K562 (cell line): ENCODE results near the gene ZNF124. TPM values are rescaled to one million over a fixed set of nuclear protein-coding genes. Genes with fewer than 3 reads are reported as not detected.
A peak's percentile ranks its signal among the peaks of the same experiment; 100 is the strongest.

Experiments used
- ATAC-seq: fragments of 200-7000 bp; cut with Tn5 transposase; 3 replicates; pipeline ENCODE4 v1.9.1; 2020; ENCODE audit warnings: moderate library complexity
- BruUV-seq: library from RNA; stranded (reverse); fragments of 400-500 nt; replicated peaks from 2 replicates; lab custom pipeline; 2021; lab: Mats Ljungman, UMichigan
- CTCF ChIA-PET: fragments of 300-600 bp; formaldehyde crosslinking; extraction: SDS; loops from one replicate; lab custom pipeline; 2021; ENCODE audit warnings: low intra/inter-chr PET ratio; lab: Yijun Ruan, JAX
- POLR2A ChIA-PET: fragments of 300-600, 350-650 bp; sonication (Branson Sonifier 250); formaldehyde crosslinking; extraction: SDS; loops from one replicate; lab custom pipeline; 2021; ENCODE audit warnings: antibody characterized with exemption, inconsistent platforms; lab: Yijun Ruan, JAX
- DNase-seq, 4 experiments: peaks; one replicate each; pipeline versions ENCODE4 v3.0.0 to v3.0.0-alpha.2; 2011 to 2018; ENCODE audit warnings: low spot score in 3 of 4, mixed read lengths in 3 of 4; ENCODE audit errors: extremely low read depth in 1 of 4
- FAIRE-seq: peaks from 2 replicates; lab custom pipeline; 2011; peaks lifted over from hg19 to GRCh38; lab: Jason Lieb, UNC
- H2AFZ ChIP-seq: 2 replicates; pipeline ENCODE4 v1.6.0; 2011; ENCODE audit warnings: low read depth, low read length, control low read depth, inconsistent platforms
- H3K27ac ChIP-seq: fragments of 200-600 bp; 3 replicates; pipeline ENCODE4 v1.8.0; 2011; ENCODE audit warnings: low read depth, mild to moderate bottlenecking, control low read depth, inconsistent platforms, low read length, moderate library complexity, mixed read lengths; ENCODE audit errors: extremely low read depth
- H3K27me3 ChIP-seq, 2 experiments: fragments of 300-600 bp in 1 of 2; 2 replicates in 1 of 2; 3 replicates in 1 of 2; pipeline versions ENCODE4 v1.6.0 to v1.8.0; 2011; ENCODE audit warnings: inconsistent platforms in 2 of 2, low read length in 2 of 2, mild to moderate bottlenecking in 1 of 2, mixed read lengths in 1 of 2, moderate library complexity in 1 of 2; ENCODE audit not compliant: control insufficient read depth in 2 of 2, insufficient read depth in 2 of 2
- H3K36me3 ChIP-seq: fragments of 300-600 bp; 3 replicates; pipeline ENCODE4 v1.8.0; 2011; ENCODE audit warnings: mild to moderate bottlenecking, low read length, inconsistent platforms; ENCODE audit not compliant: control insufficient read depth, insufficient read depth
- H3K4me1 ChIP-seq, 2 experiments: fragments of 200-600 bp in 1 of 2; replicated peaks in 1 of 2; 2 replicates in 1 of 2; 3 replicates in 1 of 2; pipeline versions ENCODE4 v1.5.1 to v1.8.0; 2011; ENCODE audit warnings: inconsistent platforms in 2 of 2, low read length in 2 of 2, mild to moderate bottlenecking in 1 of 2, mixed read lengths in 1 of 2, moderate library complexity in 1 of 2; ENCODE audit not compliant: control insufficient read depth in 2 of 2, insufficient read depth in 2 of 2
- H3K4me2 ChIP-seq: 2 replicates; pipeline ENCODE4 v1.6.1; 2011; ENCODE audit warnings: low read length, control low read depth, inconsistent platforms, mixed read lengths; ENCODE audit not compliant: insufficient read depth
- H3K4me3 ChIP-seq: fragments of 200-600 bp; sonication (generic), shearing (Covaris generic); 2 replicates; pipeline ENCODE4 v1.5.1; 2016; ENCODE audit warnings: control low read depth, inconsistent platforms
- H3K79me2 ChIP-seq: fragments of 200-600 bp; 3 replicates; pipeline ENCODE4 v1.8.0; 2011; ENCODE audit warnings: low read length, inconsistent platforms; ENCODE audit not compliant: control insufficient read depth, insufficient read depth
- H3K9ac ChIP-seq, 2 experiments: 2 replicates each; pipeline versions ENCODE4 v1.6.0 to v1.6.1; 2011; ENCODE audit warnings: low read depth in 2 of 2, low read length in 2 of 2, control low read depth in 1 of 2, inconsistent platforms in 1 of 2, mild to moderate bottlenecking in 1 of 2, mixed read lengths in 1 of 2; ENCODE audit not compliant: insufficient read depth in 1 of 2
- H3K9me1 ChIP-seq: one replicate; pipeline ENCODE4 v1.6.0; 2011; ENCODE audit warnings: inconsistent platforms, mild to moderate bottlenecking, low read length, moderate library complexity; ENCODE audit not compliant: control insufficient read depth, insufficient read depth
- H3K9me3 ChIP-seq: replicated peaks from 2 replicates; pipeline ENCODE4 v1.5.1; 2011; ENCODE audit warnings: low read depth, low read length, inconsistent platforms; ENCODE audit not compliant: control insufficient read depth, insufficient read depth
- H4K20me1 ChIP-seq: replicated peaks from 2 replicates; pipeline ENCODE4 v1.6.1; 2011; ENCODE audit warnings: low read length, inconsistent platforms, mixed read lengths; ENCODE audit not compliant: control insufficient read depth, insufficient read depth
- BCOR ChIP-seq: fragments of 450-650 bp; IDR thresholded peaks from 2 replicates; pipeline ENCODE4 v1.6.1; 2016
- BRD4 ChIP-seq: fragments of 200-600 bp; sonication (generic); IDR thresholded peaks from 2 replicates; pipeline ENCODE4 v1.6.1; 2017; ENCODE audit warnings: inconsistent platforms
- ESRRA ChIP-seq: fragments of 450-650 bp; IDR thresholded peaks from 2 replicates; pipeline ENCODE4 v1.6.1; 2014; ENCODE audit warnings: low read depth, mild to moderate bottlenecking, moderate library complexity, borderline replicate concordance
- KLF13 ChIP-seq: fragments of 450-650 bp; IDR thresholded peaks from 2 replicates; pipeline ENCODE4 v1.6.1; 2016; ENCODE audit warnings: missing genetic modification characterization, low read depth, mild to moderate bottlenecking, missing compliant biosample characterization, moderate library complexity, borderline replicate concordance
- RBM25 ChIP-seq: fragments of 200-400 bp; formaldehyde crosslinking; IDR thresholded peaks from 2 replicates; pipeline ENCODE4 v1.6.1; 2018; ENCODE audit warnings: low read length, low read depth, moderate library complexity; ENCODE audit not compliant: severe bottlenecking
- SMARCA5 ChIP-seq: fragments of 450-650 bp; IDR thresholded peaks from 2 replicates; pipeline ENCODE4 v1.6.1; 2016
- TRIM28 ChIP-seq: fragments of 450-650 bp; IDR thresholded peaks from 2 replicates; pipeline ENCODE4 v1.6.1; 2017
- ZNF408 ChIP-seq: fragments of 250-450 bp; sonication (Bioruptor Pico); IDR thresholded peaks from 2 replicates; pipeline ENCODE4 v1.4.0; 2020; ENCODE audit warnings: low read depth, mild to moderate bottlenecking, moderate library complexity
- WGBS: fragments of 100-300 bp; shearing (Covaris generic); methylation state at CpG from one replicate; pipeline ENCODE4 v1.1.6; 2016; ENCODE audit warnings: low coverage, mixed read lengths; ENCODE audit not compliant: insufficient coverage; ENCODE audit errors: missing lambda C conversion rate; 5-methylcytosine and 5-hydroxymethylcytosine counted together
- in situ Hi-C: fragments of 300-500 bp; cut with MboI; formaldehyde crosslinking; loops from 4 replicates; pipeline ENCODE4 v1.15.0; 2018; ENCODE audit warnings: inconsistent platforms, mixed read lengths
- intact Hi-C: fragments of 100-400 bp; cut with micrococcal nuclease; formaldehyde crosslinking; loops from 2 replicates; pipeline ENCODE4 v1.14.2; 2022
- polyA plus RNA-seq, 8 experiments: library from polyadenylated mRNA; depleted of rRNA in 4 of 8; stranded (reverse) in 5 of 8; unstranded in 3 of 8; fragments of >200 nt; fragmentation: Nextera tagmentation in 2 of 8; fragmentation: Illumina TruSeq in 1 of 8; extraction: Ambion mirVana in 2 of 8; extraction: Trizol in 1 of 8; gene quantifications; 2 replicates each; pipeline versions ENCODE4 v1.2.1 to v1.2.3, GENCODE V29; 2011 to 2014; ENCODE audit warnings: inconsistent platforms in 1 of 8, missing spikeins in 1 of 8
- total RNA-seq, 7 experiments: library from RNA; depleted of rRNA in 6 of 7; stranded (reverse); fragments of >200 nt in 6 of 7; fragmentation: Illumina TruSeq in 2 of 7; extraction: Trizol in 2 of 7; gene quantifications; 2 replicates each; pipeline versions ENCODE4 v1.2.1 to v1.2.3, GENCODE V29; 2011 to 2021; ENCODE audit warnings: low replicate concordance in 1 of 7

Gene ZNF124
- total and polyA plus RNA-seq, 9 of the 15 experiments (the other 6 are each of a cell fraction or from before 2014, with no cell fraction given): 7.6 to 71.5 (median 20.2) TPM

DNA sequence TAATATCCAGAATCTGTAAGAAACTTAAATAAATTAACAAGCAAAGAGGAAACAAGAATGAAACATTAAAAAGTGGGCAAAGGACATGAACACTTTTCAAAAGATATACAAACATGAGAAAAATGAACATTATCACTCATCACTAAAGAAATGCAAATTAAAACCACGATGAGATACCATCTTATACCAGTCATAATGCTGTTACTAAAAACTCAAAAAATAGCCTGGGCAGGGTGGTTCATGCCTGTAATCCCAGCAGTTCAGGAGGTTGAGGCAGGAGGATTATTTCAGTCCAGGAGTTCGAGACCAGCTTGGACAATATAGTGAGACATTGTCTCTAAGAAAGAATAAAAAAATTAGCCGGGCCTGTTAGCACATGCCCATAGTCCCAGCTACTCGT is 6.1 kb downstream of the ZNF124 start:
- ATAC-seq (no peak), FAIRE-seq (no peak), DNase-seq (no peak)
- H4K20me1 ChIP-seq: no peaks in the 10 kb centered on the region
- H2AFZ ChIP-seq: no peak overlapping the region
- H3K27me3 ChIP-seq: no peaks in the 10 kb centered on the region
- no peaks in the 10 kb centered on the region; a peak in 1 of 5 replicates for H3K4me1 ChIP-seq
- in situ Hi-C loops: no loop called here
- POLR2A ChIA-PET: no interaction called here
- H3K27ac ChIP-seq: no peak overlapping the region
- peaks cover 26% of the 10 kb centered on the region for H3K36me3 ChIP-seq
- H3K4me2 ChIP-seq: no peak overlapping the region
- peaks cover 87% of the 10 kb centered on the region for H3K79me2 ChIP-seq
- no peak for TF ChIP-seq ESRRA
- no peaks in the 10 kb centered on the region for H3K9me1 ChIP-seq
- BruUV-seq: no TSS peak
- CTCF ChIA-PET: no interaction called here
- H3K9me3 ChIP-seq: peaks cover 10% of the 10 kb centered on the region; the same call in 1 of the 2 replicates
- H3K9ac ChIP-seq: no peak overlapping the region
- intact Hi-C loops: no loop called here
- H3K4me3 ChIP-seq: no peak overlapping the region
- WGBS: 99% methylated on average over 4 of the region's 4 CpGs

DNA sequence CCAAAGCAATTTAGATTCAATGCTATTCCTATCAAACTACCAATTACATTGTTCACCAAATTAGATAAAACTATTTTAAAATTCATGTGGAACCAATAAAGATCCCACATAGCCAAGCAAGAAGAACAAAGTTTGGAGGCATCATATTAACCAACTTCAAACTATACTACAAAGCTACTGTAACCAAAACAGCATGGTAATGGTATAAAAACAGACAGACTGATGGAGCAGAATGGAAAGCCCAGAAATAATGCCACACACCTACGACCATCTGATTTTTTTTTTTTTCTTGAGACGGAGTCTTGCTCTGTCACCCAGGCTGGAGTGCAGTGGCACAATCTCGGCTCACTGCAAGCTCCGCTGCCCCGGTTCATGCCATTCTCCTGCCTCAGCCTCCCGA is 7.1 kb downstream of the ZNF124 start:
- Histone ChIP-seq H3K27ac (no peak overlapping the region), H3K9ac (no peak overlapping the region)
- no peak for TF ChIP-seq KLF13
- TF ChIP-seq BCOR: peak; percentile 61; the same call in 1 of the 2 replicates
- no peak for TF ChIP-seq ZNF408
- TF ChIP-seq TRIM28: peak; percentile 74; the same call in 1 of the 2 replicates
- peak; percentile 59; the same call in 1 of the 2 replicates for TF ChIP-seq SMARCA5
- no peak for TF ChIP-seq BRD4
- TF ChIP-seq RBM25: peak; percentile 81
- TF ChIP-seq, all 486 proteins: peak for 4
- ChIA-PET CTCF (no interaction called here), POLR2A (interaction anchor here (1.0 kb wide), 1 partner anchor 157 kb away, joined by 3 read pairs; the partner anchor contains the start of gene ZNF695)
- in situ Hi-C loops (no loop called here), intact Hi-C loops (no loop called here)
- BruUV-seq: no TSS peak
- no peak for ATAC-seq
- H3K36me3 ChIP-seq: peaks cover 34% of the 10 kb centered on the region
- no peak overlapping the region for H2AFZ ChIP-seq
- peaks cover 15% of the 10 kb centered on the region for H3K9me3 ChIP-seq
- peaks cover 95% of the 10 kb centered on the region for H3K79me2 ChIP-seq
- no peak overlapping the region for H3K4me3 ChIP-seq
- H3K4me1 ChIP-seq: no peaks in the 10 kb centered on the region; a peak in 1 of 5 replicates
- H4K20me1 ChIP-seq: no peaks in the 10 kb centered on the region
- 92% methylated on average over 6 of the region's 6 CpGs for WGBS
- DNase-seq: no peak
- no peaks in the 10 kb centered on the region for H3K27me3 ChIP-seq
- H3K9me1 ChIP-seq: no peaks in the 10 kb centered on the region
- no peak for FAIRE-seq
- H3K4me2 ChIP-seq: no peak overlapping the region
